Endothelial cell of umbilical vein (primary cell): ENCODE results near the gene DGCR8. TPM values are rescaled to one million over a fixed set of nuclear protein-coding genes. Genes with fewer than 3 reads are reported as not detected.

Source experiments
- BruUV-seq: library from RNA; stranded (reverse); fragments of 400-500 nt; replicated peaks from 2 replicates; lab custom pipeline; 2021; lab: Mats Ljungman, UMichigan
- CTCF ChIA-PET: fragments of 300-600, 350-600 bp; sonication (Branson Sonifier 250); formaldehyde crosslinking; loops from one replicate; lab custom pipeline; 2021; ENCODE audit warnings: antibody characterized with exemption, inconsistent platforms; lab: Charles Lee
- POLR2A ChIA-PET: fragments of 300-600, 350-600 bp; sonication (Branson Sonifier 250); formaldehyde crosslinking; loops from one replicate; lab custom pipeline; 2021; ENCODE audit warnings: antibody characterized with exemption, inconsistent platforms; lab: Charles Lee
- DNase-seq: peaks from one replicate; pipeline ENCODE4 v3.0.0-alpha.2; 2011; ENCODE audit warnings: low read depth, low spot score
- FAIRE-seq: peaks from 2 replicates; lab custom pipeline; 2011; peaks lifted over from hg19 to GRCh38; lab: Jason Lieb, UNC
- H2AFZ ChIP-seq: 2 replicates; pipeline ENCODE4 v1.6.0; 2012; ENCODE audit warnings: low read depth, low read length, control low read depth, inconsistent platforms
- H3K27ac ChIP-seq: 2 replicates; pipeline ENCODE4 v1.5.1; 2011; ENCODE audit warnings: low read depth, mild to moderate bottlenecking, control low read depth, low read length, moderate library complexity; ENCODE audit not compliant: insufficient read depth
- H3K27me3 ChIP-seq, 2 experiments: 2 replicates each; pipeline versions ENCODE4 v1.6.0 to v1.6.1; 2011; ENCODE audit warnings: low read length in 2 of 2, mixed read lengths in 1 of 2; ENCODE audit not compliant: control insufficient read depth in 2 of 2, insufficient read depth in 2 of 2
- H3K36me3 ChIP-seq, 2 experiments: 2 replicates in 1 of 2; 3 replicates in 1 of 2; pipeline ENCODE4 v1.5.1; 2011; ENCODE audit warnings: low read length in 2 of 2, mild to moderate bottlenecking in 1 of 2, moderate library complexity in 1 of 2; ENCODE audit not compliant: control insufficient read depth in 2 of 2, insufficient read depth in 2 of 2; ENCODE audit errors: extremely low read depth in 1 of 2
- H3K4me1 ChIP-seq: 3 replicates; pipeline ENCODE4 v1.5.1; 2011; ENCODE audit warnings: mild to moderate bottlenecking, low read length; ENCODE audit not compliant: control insufficient read depth, insufficient read depth; ENCODE audit errors: extremely low read depth
- H3K4me2 ChIP-seq: 2 replicates; pipeline ENCODE4 v1.6.1; 2011; ENCODE audit warnings: low read length, control low read depth, mixed read lengths; ENCODE audit not compliant: insufficient read depth
- H3K4me3 ChIP-seq, 3 experiments: fragments of 200-600 bp in 1 of 3; sonication (generic), shearing (Covaris generic) in 1 of 3; replicated peaks in 1 of 3; 2 replicates each; pipeline ENCODE4 v1.5.1; 2011 to 2016; ENCODE audit warnings: control low read depth in 3 of 3, low read length in 3 of 3, mild to moderate bottlenecking in 2 of 3, inconsistent platforms in 1 of 3, low read depth in 1 of 3, moderate library complexity in 1 of 3; ENCODE audit not compliant: insufficient read depth in 1 of 3
- H3K79me2 ChIP-seq: 2 replicates; pipeline ENCODE4 v1.6.0; 2012; ENCODE audit warnings: low read length, inconsistent platforms; ENCODE audit not compliant: control insufficient read depth, insufficient read depth
- H3K9ac ChIP-seq: replicated peaks from 2 replicates; pipeline ENCODE3; 2011; ENCODE audit warnings: low read length, control low read depth; ENCODE audit not compliant: insufficient read depth; ENCODE audit errors: extremely low read depth
- H3K9me1 ChIP-seq: replicated peaks from 3 replicates; pipeline ENCODE4 v1.6.0; 2011; ENCODE audit warnings: mild to moderate bottlenecking, low read length; ENCODE audit not compliant: control insufficient read depth, insufficient read depth; ENCODE audit errors: extremely low read depth
- H3K9me3 ChIP-seq: replicated peaks from 2 replicates; pipeline ENCODE4 v1.5.1; 2012; ENCODE audit warnings: low read length, inconsistent platforms; ENCODE audit not compliant: control insufficient read depth, insufficient read depth
- H4K20me1 ChIP-seq: replicated peaks from 2 replicates; pipeline ENCODE3; 2011; ENCODE audit warnings: mild to moderate bottlenecking, low read length; ENCODE audit not compliant: control insufficient read depth, insufficient read depth; ENCODE audit errors: extremely low read depth
- CTCF ChIP-seq, 2 donors: IDR thresholded peaks; 1 replicate in 1 of 2; 2 replicates in 1 of 2; pipeline ENCODE4 v1.5.1; 2011; ENCODE audit warnings: low read length in 2 of 2, mild to moderate bottlenecking in 2 of 2, moderate library complexity in 2 of 2, control low read depth in 1 of 2, inconsistent platforms in 1 of 2, low read depth in 1 of 2; ENCODE audit not compliant: insufficient read depth in 1 of 2; ENCODE audit errors: extremely low read depth in 1 of 2
- EZH2 ChIP-seq: IDR thresholded peaks from 2 replicates; pipeline ENCODE4 v1.6.1; 2012; ENCODE audit warnings: borderline replicate concordance, low read depth, mild to moderate bottlenecking, moderate library complexity, low read length, inconsistent platforms; ENCODE audit not compliant: severe bottlenecking
- FOS ChIP-seq: IDR thresholded peaks from 2 replicates; pipeline ENCODE4 v1.6.1; 2011; ENCODE audit warnings: mild to moderate bottlenecking, low read length, moderate library complexity, borderline replicate concordance; ENCODE audit not compliant: insufficient read depth
- GATA2 ChIP-seq: IDR thresholded peaks from 2 replicates; pipeline ENCODE4 v1.7.0; 2011; ENCODE audit warnings: low read depth, mild to moderate bottlenecking, moderate library complexity, mixed read lengths, low read length; ENCODE audit not compliant: insufficient read length, insufficient read depth
- JUN ChIP-seq: IDR thresholded peaks from 2 replicates; pipeline ENCODE4 v1.6.1; 2011; ENCODE audit warnings: borderline replicate concordance, low read depth; ENCODE audit not compliant: insufficient read length, insufficient read depth
- MAX ChIP-seq: IDR thresholded peaks from 2 replicates; pipeline ENCODE4 v1.6.1; 2011; ENCODE audit not compliant: insufficient read depth, insufficient read length
- MYC ChIP-seq: IDR thresholded peaks from one replicate; pipeline ENCODE4 v1.6.1; 2011; ENCODE audit warnings: mild to moderate bottlenecking, low read depth, low read length
- POLR2A ChIP-seq: IDR thresholded peaks from 2 replicates; pipeline ENCODE4 v1.6.1; 2012; ENCODE audit warnings: low read depth, mild to moderate bottlenecking, control low read depth, low read length
- POLR2AphosphoS5 ChIP-seq: IDR thresholded peaks from 2 replicates; pipeline ENCODE4 v1.6.1; 2012; ENCODE audit warnings: low read depth, mild to moderate bottlenecking, control low read depth, low read length, moderate library complexity; ENCODE audit not compliant: insufficient read depth
- dilution Hi-C: fragments of 300-500 bp; cut with MboI; formaldehyde crosslinking; loops from one replicate; pipeline ENCODE4 v1.15.0; 2019; ENCODE audit warnings: low sequenced_read_pairs; ENCODE audit not compliant: extremely low pct_ligation_motif_present
- intact Hi-C: fragments of 100-400 bp; cut with micrococcal nuclease; formaldehyde crosslinking; loops from one replicate; pipeline ENCODE4 v1.10.0; 2022
- polyA plus RNA-seq, 4 experiments: library from polyadenylated mRNA; depleted of rRNA in 3 of 4; stranded (reverse) in 3 of 4; unstranded in 1 of 4; fragments of >200 nt; gene quantifications; 2 replicates each; pipeline versions ENCODE4 v1.2.1 to v1.2.3, GENCODE V29; 2011 to 2012; ENCODE audit warnings: missing spikeins in 1 of 4
- total RNA-seq: library from RNA; stranded (reverse); gene quantifications from 2 replicates; pipeline ENCODE4 v1.2.3, GENCODE V29; 2021

The DGCR8 gene
- total and polyA plus RNA-seq, 2 donors (not counting 3 experiments of a cell fraction or from before 2014, with no cell fraction given): 32.7 to 64.2 TPM

DNA sequence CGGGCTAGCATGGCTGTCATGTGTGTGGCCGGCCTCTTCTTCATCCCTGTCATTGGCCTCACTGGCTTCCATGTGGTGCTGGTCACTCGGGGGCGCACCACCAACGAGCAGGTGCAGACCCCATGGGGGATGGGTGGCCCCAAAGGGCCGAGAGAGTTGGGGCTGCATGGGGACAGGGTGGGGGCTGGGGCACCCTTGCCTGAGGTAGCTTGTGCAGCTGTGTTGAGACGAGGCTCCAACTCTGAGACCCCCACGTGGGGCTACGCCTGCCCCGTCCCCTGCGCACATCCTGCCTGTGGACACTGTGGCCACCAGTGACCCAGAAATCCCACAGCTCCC, 60.0 kb downstream of the DGCR8 start:
- Histone ChIP-seq H3K27ac (no peak overlapping the region), H3K9me1 (no peaks in the 10 kb centered on the region), H3K36me3 (peaks cover 3 to 16% of the 10 kb centered on the region in 2 experiments), H4K20me1 (no peaks in the 10 kb centered on the region), H3K27me3 (no peaks in the 10 kb centered on the region), H3K9ac (no peak overlapping the region), H3K79me2 (peaks cover 34% of the 10 kb centered on the region), H2AFZ (no peak overlapping the region), H3K9me3 (no peaks in the 10 kb centered on the region), H3K4me3 (no peak overlapping the region), H3K4me1 (no peaks in the 10 kb centered on the region), H3K4me2 (no peak overlapping the region)
- dilution Hi-C loops: no loop called here
- TF ChIP-seq MAX (no peak), MYC (no peak), GATA2 (no peak), POLR2A (no peak), EZH2 (no peak), CTCF (IDR thresholded peaks at IDR 0.05; ENCODE audit: extremely low read depth in 1 of 2, insufficient read depth in 1 of 2, low read depth in 1 of 2, low read length in 2 of 2) (no peak), JUN (no peak), FOS (no peak), POLR2AphosphoS5 (no peak)
- no TSS peak for BruUV-seq
- intact Hi-C loops: no loop called here
- FAIRE-seq (no peak), DNase-seq (no peak)
- CTCF ChIA-PET: no interaction called here
- POLR2A ChIA-PET: no interaction called here
